Cerebellar cortex (tissue), 1 donor: ENCODE results near the gene RBM12.
A peak's percentile ranks its signal among the peaks of the same experiment; 100 is the strongest.
"Not testable (repeated sequence)": the region's sequence is repeated elsewhere in the genome, so short reads cannot be mapped to it uniquely, and the experiment has no call there.

Experiments used
- DNase-seq: peaks from one replicate; pipeline ENCODE4 v3.0.0-alpha.2; 2015; ENCODE audit warnings: low spot score

Gene RBM12

DNA sequence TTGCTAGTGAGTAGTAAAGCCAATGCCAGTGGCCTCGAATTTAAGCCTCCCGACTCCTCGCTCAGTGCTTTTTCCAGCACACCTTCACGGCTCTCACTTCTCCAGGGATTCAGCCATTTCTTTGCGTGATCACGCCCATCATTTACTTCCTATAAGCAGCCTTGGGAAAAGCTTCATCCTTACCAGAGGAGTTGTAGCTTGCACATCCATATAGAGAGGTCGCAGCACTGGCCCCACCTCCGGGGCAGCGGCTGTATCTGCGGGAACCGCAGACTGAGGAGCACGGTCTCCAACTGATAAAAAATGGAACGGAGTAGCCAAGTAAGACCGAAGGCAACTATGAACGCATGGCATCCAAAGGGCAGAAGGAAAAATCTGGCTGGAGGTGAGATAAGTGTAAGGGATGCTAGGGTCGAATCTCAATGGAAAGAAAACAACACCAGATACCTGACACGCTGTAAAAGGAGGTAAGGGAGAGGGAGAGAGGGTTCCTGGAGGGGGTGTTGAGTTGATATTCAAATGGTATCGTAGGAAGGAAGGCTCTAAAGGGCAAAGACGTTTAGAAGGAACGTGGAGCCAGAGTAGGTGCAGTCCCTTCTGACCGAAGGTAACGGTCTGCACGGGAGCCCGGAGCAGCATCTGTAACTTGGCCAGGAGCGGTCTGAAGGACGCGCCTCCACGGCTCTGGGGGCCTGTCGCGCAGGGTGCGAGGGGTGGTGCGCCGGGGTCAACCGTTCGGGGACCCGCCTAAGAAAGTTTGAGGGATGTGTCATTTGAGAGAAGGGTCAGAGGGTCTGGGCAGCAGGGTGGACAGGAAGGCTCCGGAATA is 33.8 kb upstream of the RBM12 start:
- peak; percentile 36 for DNase-seq

DNA sequence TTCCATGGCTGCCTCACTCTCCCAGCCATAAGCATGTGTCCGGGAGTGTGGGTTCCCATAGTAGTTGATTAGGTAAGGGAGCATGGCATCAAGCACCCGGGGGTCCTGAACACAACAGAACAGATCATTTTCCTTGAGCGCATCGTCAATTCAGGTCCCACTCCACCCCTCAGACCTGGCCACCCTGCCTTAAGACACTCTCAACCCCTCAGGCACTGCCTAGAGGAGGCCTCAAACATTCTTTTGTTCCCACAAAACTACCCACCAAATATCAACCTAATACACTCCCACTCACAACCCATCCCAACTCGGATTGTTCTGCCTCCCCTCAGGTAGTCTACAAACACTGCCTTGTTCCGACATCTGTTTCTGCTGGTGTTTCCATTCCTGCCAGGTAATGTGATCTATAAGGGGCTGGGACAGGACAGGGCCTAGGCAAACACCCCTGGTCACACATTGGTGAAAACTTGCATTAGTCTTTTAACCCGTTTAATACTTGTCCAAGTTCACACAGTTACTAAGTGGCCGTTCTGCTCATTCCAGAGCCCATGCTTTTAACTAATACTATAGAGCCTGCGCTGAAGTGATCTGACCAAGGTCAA is 33.1 kb upstream of the RBM12 start:
- DNase-seq, result no peak

DNA sequence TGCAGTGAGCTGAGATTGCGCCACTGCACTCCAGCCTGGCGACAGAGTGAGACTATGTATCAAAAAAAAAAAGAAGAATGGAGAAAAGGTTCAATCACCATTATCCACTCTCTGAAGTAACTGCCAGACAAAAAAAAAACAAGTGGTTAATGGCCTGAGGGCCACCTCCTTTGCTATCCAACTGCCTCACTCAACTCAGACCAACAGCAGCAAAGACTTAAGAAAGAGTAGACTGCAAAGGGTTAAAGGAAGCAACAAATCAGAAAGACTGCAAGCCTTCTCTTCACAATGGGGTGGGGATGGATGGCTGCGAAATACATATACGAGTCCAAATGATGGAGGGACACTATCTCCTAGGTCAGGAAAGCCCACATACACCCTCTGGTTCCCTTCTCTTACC is 31.3 kb upstream of the RBM12 start:
- DNase-seq, result no peak

DNA sequence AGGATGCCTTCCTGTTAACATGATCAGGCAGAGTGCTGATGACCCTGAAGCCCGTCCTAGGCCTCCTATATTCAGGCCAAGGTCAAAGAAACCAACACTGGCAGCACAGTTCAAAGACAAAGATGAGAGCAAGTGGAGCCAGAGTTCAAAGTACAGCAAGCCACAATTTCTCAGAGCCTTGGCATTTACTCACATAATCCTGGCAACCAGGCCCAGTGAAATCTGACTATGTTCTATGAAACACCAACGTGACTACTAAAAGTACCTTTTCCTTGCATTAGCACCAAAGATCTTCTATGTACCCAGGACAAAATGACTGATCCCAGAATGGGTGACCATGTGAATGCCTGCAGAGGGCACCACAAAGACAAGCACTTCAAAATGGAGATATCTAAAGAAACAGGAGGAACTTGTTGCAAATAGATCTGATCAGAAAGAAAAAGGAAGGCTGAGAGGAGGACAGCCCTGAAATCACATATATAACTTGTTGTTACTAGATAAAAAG is 30.6 kb upstream of the RBM12 start:
- DNase-seq, result no peak

DNA sequence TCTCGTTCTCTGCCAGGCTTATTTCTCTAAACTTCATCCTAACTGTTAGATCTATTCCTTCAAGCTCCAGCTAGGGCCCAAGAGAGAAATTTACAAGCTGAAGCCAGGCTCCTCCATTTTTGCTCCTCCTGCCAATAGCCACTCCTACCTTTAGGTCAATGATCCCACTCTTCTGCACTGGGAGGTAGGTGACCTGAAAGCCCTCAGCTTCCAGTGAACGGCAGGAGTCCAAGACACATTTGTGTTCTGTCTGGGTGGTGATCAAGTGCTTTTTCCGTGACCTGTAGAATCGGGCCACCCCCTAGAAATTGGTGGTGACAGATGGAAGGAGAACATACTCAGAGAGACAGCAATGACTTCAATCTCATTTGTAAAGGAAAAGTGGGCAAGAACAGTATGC is 25.6 kb upstream of the RBM12 start:
- DNase-seq, result no peak

DNA sequence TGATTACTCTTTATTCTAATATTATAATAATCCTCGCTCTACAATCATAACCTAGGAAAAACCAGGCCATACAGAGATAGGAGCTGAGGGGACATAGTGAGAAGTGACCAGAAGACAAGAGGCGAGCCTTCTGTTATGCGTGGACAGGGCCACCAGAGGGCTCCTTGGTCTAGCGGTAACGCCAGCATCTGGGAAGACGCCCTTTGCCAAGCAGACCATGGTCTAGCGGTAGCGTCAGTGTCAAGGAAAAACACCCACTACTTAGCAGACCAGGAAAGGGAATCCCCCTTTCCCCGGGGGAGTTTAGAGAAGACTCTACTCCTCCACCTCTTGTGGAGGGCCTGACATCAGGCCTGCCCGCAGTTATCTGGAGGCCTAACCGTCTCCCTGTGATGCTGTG is 22.2 kb upstream of the RBM12 start:
- DNase-seq, result peak; percentile 33

DNA sequence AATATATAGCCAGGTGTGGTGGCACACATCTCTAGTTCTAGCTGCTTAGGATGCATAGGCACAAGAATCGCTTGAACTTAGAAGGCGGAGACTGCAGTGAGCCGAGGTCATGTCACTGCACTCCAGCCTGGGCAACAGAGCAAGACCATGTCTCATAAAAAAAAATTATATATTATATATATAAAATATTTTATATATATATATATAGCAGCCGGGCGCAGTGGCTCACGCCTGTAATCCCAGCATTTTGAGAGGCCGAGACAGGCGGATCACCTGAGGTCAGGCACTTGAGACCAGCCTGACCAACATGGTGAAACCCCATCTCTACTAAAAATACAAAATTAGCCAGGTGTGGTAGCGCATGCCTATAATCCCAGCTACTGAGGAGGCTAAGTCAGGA is 20.7 kb upstream of the RBM12 start:
- DNase-seq, result not testable (repeated sequence)

DNA sequence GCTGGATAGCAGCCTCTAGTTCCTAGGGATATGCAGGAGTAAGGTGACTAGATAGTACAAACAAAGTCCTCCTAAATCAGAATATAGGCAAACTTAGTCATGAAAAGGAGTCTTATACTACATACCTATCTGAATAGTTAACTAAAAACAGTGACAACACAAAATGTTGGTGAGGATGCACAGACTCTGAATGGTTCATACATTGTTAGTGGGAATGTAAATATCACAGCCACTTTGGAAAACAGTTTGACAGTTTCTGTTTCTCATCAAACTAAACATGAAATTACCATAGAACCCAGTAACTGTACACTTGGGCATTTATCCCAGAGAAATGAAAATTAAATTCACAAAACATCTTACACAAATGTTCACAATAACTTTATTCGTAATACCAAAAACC is 17.3 kb upstream of the RBM12 start:
- no peak for DNase-seq

DNA sequence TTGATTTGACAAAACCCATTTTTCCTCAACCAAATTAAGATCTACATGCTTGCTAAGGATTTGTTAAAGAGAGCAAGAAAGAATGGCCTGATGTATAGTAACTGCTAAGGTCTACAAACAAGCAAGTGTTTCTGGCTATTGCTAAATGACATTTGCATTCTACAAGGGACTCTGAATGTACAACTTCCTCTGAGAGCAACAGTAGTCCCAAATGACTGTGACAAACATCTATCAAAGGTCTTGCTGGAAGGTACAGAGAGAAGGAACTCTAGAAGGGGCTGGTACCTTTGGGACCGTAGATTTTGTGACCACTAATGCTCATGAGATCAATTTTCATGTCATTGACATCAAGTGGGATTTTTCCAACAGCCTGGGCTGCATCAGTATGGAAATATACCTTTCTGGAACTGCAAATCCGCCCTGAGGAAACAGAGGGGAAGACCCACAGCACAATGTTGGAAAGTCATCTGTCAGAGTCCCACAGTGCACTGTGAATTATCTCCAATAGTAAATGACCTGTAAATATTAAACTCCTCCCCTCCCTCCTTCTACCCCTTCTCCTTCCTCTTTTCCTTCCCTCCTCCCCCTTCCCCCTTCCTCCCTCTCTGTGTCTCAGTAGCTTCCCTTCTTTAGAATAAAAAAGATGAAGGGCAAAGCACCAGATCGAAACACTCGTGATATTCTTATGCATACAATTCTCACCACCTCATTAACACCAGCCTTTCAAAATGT is 15.9 kb upstream of the RBM12 start:
- DNase-seq, result no peak

DNA sequence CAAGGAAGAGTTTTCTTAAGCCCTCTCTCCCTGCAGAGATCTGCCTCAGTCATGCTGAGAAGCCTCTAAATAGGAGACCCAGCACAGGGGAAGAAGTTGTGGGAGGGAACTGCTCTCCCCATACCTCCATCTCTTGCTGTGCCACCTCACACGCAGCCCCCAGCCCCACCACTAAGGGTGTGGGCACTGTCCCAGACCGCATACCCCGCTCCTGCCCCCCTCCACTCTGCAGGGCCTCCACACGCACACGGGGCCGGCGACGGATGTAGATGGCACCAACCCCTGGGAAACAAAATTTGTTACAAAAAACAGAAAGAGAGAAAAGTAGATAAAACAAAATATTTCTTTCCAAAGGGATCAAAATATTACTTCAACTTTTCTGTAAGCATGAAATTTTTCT is 10.2 kb upstream of the RBM12 start:
- DNase-seq, result no peak

DNA sequence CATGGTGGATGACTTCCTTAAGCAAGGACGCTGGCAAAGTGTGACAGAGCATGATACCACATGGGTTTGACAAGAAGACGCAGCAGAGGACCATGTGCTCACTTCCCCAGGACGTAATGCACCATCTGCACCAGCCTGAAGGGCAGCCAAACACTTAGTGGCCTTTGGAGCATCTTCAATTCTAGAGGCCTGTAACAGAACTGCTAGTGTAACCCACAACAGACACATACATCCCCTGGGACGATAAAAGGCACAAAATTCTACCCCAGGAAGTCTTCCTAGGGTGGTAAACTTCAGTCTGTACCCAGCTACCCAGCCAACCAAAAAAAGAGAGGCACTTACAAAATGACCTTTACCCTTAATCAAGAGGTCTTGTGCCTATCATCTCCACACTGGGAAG is 9.2 kb upstream of the RBM12 start:
- DNase-seq, result peak; percentile 79

DNA sequence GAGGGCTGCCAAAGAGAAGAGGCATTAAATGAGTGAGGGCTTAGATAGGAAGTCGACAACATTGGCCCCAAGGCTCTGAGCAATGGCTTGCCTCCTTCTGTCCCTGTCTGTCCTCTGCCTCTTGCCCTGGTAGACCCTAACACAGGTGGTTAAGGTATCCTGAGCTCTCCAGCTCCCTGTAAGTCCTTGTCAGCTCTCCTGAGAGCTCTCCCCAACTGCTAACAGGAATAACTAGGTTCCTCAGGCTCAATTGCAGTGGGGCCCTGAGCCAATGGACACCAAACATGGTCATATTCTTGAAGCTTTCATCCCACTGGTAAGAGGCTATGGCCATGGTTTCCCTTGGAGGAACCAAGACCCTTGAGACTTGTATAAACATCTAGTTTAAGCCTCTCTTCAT is 5.0 kb upstream of the RBM12 start:
- DNase-seq, result no peak

DNA sequence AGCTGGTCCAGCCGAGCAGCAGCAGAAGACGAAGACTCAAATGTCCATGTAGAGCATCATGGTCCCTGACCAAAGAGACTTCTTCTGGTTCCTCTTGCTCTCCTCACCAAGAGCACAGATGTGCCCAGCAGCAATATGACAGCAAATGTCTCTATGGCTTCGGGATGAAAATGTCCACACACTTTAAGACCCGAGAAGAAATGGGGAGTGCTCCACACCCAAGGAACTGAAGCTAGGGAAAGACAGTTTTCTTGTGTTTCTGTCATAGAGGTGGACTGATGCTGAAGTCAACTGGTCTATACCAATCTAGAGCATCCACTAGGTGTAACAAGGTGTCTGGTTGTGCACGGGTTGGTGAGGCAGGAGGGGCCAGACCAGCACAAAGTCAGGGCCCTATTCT is 4.5 kb upstream of the RBM12 start:
- no peak for DNase-seq

DNA sequence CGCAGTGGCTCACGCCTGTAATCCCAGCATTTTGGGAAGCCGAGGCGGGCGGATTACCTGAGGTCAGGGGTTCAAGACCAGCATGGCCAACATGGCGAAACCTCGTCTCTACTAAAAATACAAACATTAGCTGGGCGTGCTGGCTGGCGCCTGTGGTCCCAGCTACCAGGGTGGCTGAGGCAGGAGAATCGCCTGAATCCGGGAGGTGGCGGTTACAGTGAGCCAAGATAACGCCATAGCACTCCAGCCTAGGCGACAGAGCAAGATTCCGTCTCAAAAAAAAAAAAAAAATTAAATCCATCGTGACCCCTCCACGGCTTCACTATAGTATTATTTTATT is 1.2 kb upstream of the RBM12 start:
- DNase-seq, result no peak

DNA sequence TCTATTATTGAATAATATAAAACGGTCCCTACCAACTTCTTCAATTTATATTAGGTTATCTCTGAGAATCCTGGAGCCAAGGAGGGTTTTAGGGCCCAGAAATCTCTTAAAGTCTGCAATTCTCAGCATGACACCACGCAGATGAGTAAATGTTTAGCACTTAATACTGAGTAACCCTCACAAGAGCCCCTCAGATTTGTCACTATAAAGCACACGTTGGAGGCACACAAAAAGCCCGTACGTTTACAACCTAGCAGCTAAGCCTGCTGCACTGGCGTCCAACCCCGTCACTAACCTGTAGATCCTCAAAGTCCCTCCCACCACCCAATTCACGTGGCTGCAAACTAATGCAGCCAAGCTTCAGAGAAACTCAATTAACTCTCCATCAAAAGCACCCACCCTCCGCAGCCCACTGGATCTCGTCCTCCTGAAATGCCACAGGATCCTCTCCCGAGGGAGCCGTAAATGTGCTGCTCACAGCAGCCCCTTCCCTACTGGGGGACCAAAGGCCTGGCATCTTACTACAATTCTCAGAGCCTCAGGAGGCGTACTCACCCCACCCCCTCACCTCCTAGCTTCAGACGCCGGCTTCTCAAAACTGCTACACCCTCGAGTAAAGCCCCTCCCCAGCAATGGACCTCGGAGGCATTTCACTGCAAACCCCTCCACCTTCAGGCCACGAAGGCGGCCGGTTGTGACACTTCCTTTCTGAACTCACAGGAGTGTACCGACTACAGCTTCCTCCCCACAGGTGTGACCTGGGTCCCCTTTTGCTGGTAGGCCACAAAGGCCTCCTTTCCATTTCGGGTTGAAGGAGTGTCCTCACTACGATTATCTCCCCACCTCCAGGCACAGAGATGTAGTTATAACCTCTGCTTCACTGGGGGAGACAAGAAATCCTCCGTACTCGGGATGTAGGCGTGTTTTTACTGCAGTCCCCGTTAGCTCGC is 909 bp downstream of the RBM12 start:
- peak; percentile 37 for DNase-seq

DNA sequence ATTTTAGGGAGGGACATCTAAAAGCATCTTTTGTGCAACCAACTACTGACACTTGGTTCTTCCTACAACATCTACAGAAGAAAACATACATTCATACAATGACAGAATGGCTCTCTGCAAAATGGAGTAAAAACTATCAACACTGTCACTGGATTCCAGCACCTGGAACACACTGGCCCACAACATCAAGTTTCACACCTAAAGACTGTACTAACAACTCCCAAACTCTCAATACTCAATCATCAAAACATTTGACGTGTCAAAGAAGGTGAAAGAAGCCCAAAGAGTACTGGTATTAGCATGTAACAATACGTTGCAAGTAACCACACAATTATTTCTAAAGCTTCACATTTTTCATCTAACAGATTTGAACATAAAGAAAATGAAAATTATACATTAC is 2.1 kb downstream of the RBM12 start:
- no peak for DNase-seq

DNA sequence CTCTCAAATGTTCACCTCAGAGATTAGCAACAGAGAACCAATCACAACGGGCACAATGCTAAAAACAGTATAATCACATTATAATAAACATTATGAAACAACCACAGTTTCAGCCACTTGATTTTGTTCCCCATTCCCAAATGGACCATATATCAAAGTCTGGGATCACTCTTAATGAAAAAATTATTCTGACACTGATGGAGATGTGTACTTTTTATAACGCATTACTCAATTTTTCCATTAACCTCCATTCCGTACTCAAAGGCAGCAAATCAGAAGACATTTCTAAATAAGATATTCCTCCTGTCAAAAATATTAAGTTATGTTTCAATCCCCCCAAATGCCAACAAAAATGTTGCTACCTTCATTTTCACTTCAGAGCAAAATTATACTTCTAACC is 2.8 kb downstream of the RBM12 start:
- no peak for DNase-seq

DNA sequence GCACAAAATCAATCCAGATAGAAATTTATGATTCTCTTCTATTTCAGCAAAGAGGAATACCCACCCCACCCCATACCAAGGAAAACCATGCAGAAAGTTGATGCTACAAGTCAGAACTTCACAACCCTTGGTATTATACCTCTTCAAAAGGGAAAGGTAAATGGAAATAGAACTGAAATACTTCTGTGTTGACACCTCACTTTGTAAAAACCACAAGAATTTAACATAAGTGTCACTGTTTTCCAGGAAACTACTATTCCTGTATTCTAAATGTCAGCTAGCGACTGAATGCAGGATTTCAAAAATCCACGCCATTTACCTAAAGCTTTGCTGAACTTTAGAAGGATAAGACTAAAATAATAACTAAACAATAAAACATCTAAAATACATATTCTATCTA is 3.6 kb downstream of the RBM12 start:
- DNase-seq, result no peak

DNA sequence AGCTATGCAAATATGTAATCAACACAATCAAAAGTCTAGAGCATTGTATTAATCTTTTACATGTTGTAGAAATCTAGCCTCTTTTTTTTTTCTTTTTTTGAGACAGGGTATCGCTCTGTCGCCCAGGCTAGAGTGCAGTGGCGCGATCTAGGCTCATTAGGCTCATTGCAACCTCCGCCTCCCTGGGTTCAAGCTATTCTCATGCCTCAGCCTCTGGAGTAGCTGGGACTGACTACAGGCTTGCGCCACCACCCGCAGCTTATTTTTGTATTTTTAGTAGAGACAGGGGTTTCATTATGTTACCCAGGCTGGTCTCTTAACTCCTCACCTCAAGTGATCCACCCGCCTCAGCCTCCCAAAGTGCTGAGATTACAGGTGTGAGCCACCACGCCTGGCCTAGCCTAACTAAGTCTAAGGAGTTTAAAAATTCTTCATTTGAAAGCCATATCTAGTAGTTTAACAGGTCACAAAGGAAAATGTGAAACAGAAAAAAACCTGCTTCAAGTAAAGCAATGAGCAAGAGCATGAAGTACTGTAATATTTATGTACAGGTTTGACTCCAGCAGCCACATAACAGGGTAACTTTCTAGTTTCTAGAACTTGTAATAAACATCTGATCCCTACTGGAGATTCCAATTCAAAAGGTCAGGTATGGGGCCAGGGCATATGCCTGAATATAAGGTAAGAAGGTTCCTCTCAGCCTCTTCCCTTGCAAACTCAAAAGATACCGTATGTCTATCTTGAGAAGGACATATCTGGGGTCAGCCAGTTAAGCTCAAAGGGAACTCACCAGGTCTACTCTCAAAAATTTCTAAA is 4.4 kb downstream of the RBM12 start:
- DNase-seq, result no peak

DNA sequence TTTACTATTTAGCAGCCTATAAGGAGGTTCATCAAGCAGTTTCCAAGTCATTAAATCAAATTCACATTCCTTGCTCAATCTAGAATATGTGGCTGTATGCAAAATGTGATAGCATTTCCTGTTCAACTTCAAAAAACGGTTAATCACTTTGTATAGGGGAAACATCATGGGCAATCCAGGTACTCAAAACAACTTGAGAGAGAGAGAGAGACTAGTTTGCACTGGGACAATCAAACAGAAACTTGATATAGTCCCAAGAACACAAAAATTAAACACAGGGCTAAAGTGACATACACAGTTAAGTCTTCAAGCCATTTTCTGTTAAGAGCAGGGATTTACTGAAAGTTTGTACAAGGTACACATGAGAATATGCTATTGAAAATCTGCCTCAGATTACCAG is 7.4 kb downstream of the RBM12 start:
- DNase-seq, result no peak

DNA sequence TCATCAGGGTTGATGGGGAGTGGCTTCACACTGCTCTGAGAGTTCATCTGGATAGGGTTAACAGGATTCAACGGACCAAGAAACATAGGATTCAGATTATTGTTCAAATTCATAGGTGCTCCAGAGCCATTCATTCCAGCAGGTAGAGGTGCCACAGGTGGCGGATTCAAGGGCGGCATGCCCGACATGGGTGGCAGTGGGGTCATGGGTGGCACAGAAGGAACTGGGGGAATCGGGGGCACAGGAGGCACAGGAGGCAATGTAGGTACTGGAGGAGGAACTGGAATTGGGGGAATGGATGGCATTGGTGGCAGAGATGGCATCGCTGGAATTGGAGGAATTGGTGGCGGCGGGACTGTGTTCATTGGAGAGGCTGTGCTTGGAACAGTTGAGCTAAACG is 10.3 kb downstream of the RBM12 start:
- no peak for DNase-seq
